SU-DHL-6 (cell line): Measurements from ENCODE around the gene RPUSD4.

Experiments
- H2AFZ ChIP-seq: fragments of 200-600 bp; sonication (generic); 2 replicates; pipeline ENCODE4 v1.6.1; 2014; ENCODE audit warnings: low read depth, mild to moderate bottlenecking, moderate library complexity, mixed read lengths, antibody characterized with exemption, low read length; ENCODE audit not compliant: severe bottlenecking
- H3F3A ChIP-seq: fragments of 200-600 bp; shearing (Covaris generic); 2 replicates; pipeline ENCODE4 v1.6.0; 2016; ENCODE audit warnings: antibody characterized with exemption, mild to moderate bottlenecking; ENCODE audit not compliant: insufficient read depth
- H3K27ac ChIP-seq: fragments of 200-600 bp; sonication (generic); 2 replicates; pipeline ENCODE4 v1.5.1; 2016; ENCODE audit warnings: low read depth, mild to moderate bottlenecking, low read length, moderate library complexity, mixed read lengths
- H3K27me3 ChIP-seq: fragments of 200-600 bp; sonication (generic), shearing (Covaris generic); 2 replicates; pipeline ENCODE4 v1.6.0; 2014; ENCODE audit warnings: mild to moderate bottlenecking, low read length
- H3K36me3 ChIP-seq: fragments of 200-600 bp; sonication (generic); 2 replicates; pipeline ENCODE4 v1.6.1; 2014; ENCODE audit warnings: mild to moderate bottlenecking, low read length, mixed read lengths
- H3K4me2 ChIP-seq: fragments of 300-600, 200-600 bp; shearing (Covaris generic), sonication (generic); 2 replicates; pipeline ENCODE4 v1.6.0; 2014; ENCODE audit warnings: low read length, low read depth, mild to moderate bottlenecking; ENCODE audit not compliant: poor library complexity, severe bottlenecking
- H3K4me3 ChIP-seq: fragments of 200-600 bp; sonication (generic); 2 replicates; pipeline ENCODE4 v1.5.1; 2014; ENCODE audit warnings: antibody characterized with exemption, low read length, mild to moderate bottlenecking, mixed read lengths; ENCODE audit not compliant: insufficient read depth, poor library complexity, severe bottlenecking
- H3K79me2 ChIP-seq: fragments of 200-600 bp; sonication (generic); 2 replicates; pipeline ENCODE4 v1.6.1; 2014; ENCODE audit warnings: mild to moderate bottlenecking, low read length, moderate library complexity; ENCODE audit not compliant: insufficient read depth
- H3K9ac ChIP-seq: fragments of 200-600 bp; sonication (generic); 2 replicates; pipeline ENCODE4 v1.7.0; 2014; ENCODE audit warnings: mild to moderate bottlenecking, low read length
- H3K9me2 ChIP-seq: fragments of 200-600 bp; sonication (generic); replicated peaks from 2 replicates; pipeline ENCODE4 v1.6.1; 2014; ENCODE audit warnings: low read length; ENCODE audit not compliant: insufficient read depth
- H3K9me3 ChIP-seq: fragments of 200-600 bp; sonication (generic); 2 replicates; pipeline ENCODE4 v1.6.1; 2014; ENCODE audit warnings: low read length, mixed read lengths; ENCODE audit not compliant: insufficient read depth
- H4K20me1 ChIP-seq: fragments of 200-600 bp; sonication (generic); 2 replicates; pipeline ENCODE4 v1.6.1; 2014; ENCODE audit warnings: low read depth, mild to moderate bottlenecking, antibody characterized with exemption, low read length, moderate library complexity, mixed read lengths
- EZH2phosphoT487 ChIP-seq: fragments of 200-600 bp; sonication (generic), shearing (Covaris generic); conservative IDR thresholded peaks from 2 replicates; pipeline ENCODE4 v1.6.1; 2018; ENCODE audit warnings: mild to moderate bottlenecking, antibody characterized with exemption, low read length, moderate library complexity, mixed read lengths
- TF ChIP-seq, protein P1 (sequence below): fragments of 200-600 bp; sonication (generic); IDR thresholded peaks from one replicate; pipeline ENCODE4 v1.5.1; 2017; ENCODE audit warnings: antibody characterized with exemption, mild to moderate bottlenecking, low read length, moderate library complexity; ENCODE audit not compliant: insufficient read depth, poor library complexity, severe bottlenecking

Gene RPUSD4

DNA sequence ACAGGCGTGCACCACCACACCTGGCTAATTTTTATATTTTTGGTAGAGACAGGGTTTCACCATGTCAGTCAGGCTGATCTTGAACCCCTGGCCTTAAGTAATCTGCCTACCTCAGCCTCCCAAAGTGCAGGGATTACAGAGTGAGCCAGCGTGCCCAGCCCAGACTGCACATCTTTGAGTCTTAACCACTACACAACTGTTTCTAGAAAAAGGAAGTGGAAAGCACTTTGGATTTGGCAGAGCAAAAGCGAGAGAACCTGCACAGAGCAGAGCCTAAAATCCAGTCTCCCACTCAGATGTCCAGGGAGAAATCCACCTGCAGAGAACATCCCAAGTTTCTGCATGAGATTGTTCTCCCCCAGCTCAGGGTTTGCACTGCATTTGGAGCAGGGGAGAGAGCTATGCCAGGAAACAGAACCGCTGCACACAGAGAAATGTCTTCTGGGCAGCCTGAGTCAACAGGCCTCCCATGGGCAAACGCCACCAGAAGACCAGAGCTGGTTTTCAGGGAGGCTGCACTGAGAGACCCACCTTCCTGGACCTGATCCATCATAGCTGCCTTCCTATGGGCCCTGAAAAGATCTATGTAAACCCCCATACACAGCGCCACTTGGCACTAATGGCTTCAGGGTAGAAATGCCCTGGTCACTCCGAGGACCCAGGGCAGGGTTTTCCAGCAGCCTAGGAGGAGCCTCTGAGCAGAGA is 54.0 kb downstream of the RPUSD4 start:
- Histone ChIP-seq H3K9me3 (no peaks in the 10 kb centered on the region), H3K9ac (no peak overlapping the region), H3K4me2 (no peak overlapping the region), H2AFZ (no peak overlapping the region), H3K27me3 (no peaks in the 10 kb centered on the region), H3K4me3 (no peak overlapping the region), H3K79me2 (no peaks in the 10 kb centered on the region), H3K27ac (no peak overlapping the region), H4K20me1 (no peaks in the 10 kb centered on the region), H3K36me3 (no peaks in the 10 kb centered on the region), H3K9me2 (no peaks in the 10 kb centered on the region), H3F3A (no peaks in the 10 kb centered on the region)
- TF ChIP-seq, protein P1, sequence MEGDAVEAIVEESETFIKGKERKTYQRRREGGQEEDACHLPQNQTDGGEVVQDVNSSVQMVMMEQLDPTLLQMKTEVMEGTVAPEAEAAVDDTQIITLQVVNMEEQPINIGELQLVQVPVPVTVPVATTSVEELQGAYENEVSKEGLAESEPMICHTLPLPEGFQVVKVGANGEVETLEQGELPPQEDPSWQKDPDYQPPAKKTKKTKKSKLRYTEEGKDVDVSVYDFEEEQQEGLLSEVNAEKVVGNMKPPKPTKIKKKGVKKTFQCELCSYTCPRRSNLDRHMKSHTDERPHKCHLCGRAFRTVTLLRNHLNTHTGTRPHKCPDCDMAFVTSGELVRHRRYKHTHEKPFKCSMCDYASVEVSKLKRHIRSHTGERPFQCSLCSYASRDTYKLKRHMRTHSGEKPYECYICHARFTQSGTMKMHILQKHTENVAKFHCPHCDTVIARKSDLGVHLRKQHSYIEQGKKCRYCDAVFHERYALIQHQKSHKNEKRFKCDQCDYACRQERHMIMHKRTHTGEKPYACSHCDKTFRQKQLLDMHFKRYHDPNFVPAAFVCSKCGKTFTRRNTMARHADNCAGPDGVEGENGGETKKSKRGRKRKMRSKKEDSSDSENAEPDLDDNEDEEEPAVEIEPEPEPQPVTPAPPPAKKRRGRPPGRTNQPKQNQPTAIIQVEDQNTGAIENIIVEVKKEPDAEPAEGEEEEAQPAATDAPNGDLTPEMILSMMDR = no peak
- TF ChIP-seq EZH2phosphoT487 = no peak

DNA sequence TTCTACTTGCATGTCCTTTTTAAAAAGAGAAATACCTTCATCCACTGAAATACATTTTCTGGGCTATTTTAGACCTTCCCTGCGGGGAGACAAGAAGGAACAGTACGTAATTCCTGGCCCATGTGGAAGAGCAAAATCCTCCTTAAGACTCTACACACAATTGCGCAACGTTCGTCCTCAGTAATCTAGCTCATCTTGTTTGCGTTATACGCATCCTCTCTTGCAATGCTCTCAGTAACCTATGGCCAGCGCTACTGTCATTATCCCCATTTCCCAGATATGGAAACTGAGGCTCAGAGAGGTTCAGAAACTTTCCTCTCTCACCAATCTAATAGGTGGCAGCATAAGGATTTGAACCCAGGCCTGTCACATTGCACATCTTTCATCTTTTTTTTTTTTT is 54.6 kb downstream of the RPUSD4 start:
- Histone ChIP-seq H3K36me3 (no peaks in the 10 kb centered on the region), H3K79me2 (no peaks in the 10 kb centered on the region), H4K20me1 (no peaks in the 10 kb centered on the region), H3K27ac (no peak overlapping the region), H3K27me3 (no peaks in the 10 kb centered on the region), H2AFZ (no peak overlapping the region), H3K4me2 (no peak overlapping the region), H3F3A (no peaks in the 10 kb centered on the region), H3K4me3 (no peak overlapping the region), H3K9ac (no peak overlapping the region), H3K9me3 (no peaks in the 10 kb centered on the region), H3K9me2 (no peaks in the 10 kb centered on the region)
- TF ChIP-seq, protein P1 = no peak
- no peak for TF ChIP-seq EZH2phosphoT487

DNA sequence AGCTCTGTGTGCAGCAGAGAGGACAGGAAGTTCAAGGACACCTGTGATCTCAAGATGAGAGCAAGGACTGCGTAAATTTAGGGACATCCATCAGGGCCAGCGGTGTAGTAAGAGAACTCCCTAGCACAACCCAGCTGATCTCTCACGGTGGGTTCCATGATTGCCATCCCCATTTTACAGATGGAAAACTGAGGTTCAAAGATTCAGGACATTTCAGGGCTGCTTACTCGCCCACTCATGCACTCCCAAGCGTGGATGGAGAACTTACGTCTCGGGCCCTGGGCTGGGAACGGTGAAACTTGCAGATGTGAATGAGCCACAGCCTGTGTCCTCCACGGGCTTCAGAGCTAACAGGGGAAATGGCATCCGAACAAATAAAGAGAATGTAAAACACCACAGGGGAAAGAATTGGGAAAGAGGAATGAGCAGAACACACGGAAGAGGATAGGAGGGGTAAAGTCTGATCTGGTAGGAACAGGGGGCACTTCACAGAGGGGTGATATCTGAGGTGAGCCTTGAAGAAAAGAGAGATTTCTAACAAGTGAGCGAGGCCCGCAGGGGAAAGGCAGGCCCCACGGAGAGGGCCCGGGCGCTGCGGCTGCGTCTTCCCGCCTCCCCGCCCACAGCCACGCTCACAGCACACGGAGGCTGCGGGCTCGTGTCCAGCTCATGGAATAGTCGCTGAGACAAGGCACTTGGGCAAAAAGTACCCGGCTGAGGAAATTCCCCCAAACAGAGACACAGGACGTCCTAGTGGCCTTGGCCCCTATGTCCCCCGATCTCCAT is 55.9 kb downstream of the RPUSD4 start:
- Histone ChIP-seq H3K4me3 (no peak overlapping the region), H3K27me3 (no peaks in the 10 kb centered on the region), H3F3A (no peaks in the 10 kb centered on the region), H3K36me3 (no peaks in the 10 kb centered on the region), H3K27ac (no peak overlapping the region), H4K20me1 (no peaks in the 10 kb centered on the region), H3K9me2 (no peaks in the 10 kb centered on the region), H3K9ac (no peak overlapping the region), H3K4me2 (no peak overlapping the region), H2AFZ (no peak overlapping the region), H3K9me3 (no peaks in the 10 kb centered on the region), H3K79me2 (no peaks in the 10 kb centered on the region)
- no peak for TF ChIP-seq EZH2phosphoT487
- TF ChIP-seq, protein P1 = no peak
